NOMO-1 treated with DMSO at 0.1 percent for 48 hours (cell line): ENCODE measurements around the gene NTNG1.

ENCODE experiments used
- DNase-seq: peaks from one replicate; lab custom pipeline; 2025; ENCODE audit not compliant: unreplicated experiment; lab: John Stamatoyannopoulos, UW

NTNG1 gene

GRCh38 chr1:107487506-107487905, 346.7 kb downstream of the NTNG1 start:
- no peak for DNase-seq

DNA sequence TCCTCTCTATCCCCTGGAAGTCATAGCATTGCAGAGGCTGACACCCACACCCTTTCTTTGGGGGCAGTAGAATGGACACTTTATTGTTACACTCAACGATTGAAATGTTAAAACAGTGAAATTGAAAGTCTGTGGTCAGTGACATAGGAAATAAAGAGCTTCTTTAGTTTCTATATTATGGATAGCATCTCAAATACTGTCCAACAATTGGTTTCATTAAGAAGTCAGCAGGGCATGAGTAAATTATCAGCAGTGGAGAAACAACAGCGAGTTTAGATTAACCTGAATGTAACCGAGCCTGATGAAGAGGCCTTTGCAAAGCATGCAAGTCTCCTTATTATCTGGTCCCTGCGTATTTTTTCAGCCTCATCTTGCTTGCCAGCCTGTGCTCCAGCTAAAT, 350.7 kb downstream of the NTNG1 start:
- no peak for DNase-seq

DNA sequence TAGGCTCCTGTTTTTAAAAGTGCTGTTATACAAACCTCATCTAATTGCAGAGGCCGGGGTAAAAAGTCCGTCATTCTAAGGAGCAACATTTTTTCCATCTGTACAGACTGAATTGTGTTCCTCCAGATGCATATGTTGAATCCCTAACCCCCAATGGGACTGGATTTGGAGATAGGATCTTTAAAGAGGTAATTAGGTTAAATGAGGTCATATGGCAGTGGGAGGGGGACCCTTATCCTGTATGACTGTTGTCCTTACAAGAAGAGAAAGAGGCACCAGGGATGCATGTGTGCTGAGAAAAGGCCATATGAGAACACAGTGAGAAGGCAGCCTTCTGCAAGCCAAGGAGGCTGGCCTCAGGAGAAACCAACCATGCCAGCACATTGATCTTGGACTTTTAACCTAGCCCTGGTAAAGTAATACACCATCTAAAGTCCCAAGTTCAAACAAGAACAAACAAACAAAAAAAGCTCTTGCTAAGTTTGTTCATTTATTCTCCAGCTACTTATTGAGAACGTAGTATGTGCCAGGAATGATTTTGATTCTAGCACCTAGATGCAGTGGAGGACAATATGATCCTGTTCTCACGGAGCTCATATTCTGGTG, 352.4 kb downstream of the NTNG1 start:
- DNase-seq: no peak

DNA sequence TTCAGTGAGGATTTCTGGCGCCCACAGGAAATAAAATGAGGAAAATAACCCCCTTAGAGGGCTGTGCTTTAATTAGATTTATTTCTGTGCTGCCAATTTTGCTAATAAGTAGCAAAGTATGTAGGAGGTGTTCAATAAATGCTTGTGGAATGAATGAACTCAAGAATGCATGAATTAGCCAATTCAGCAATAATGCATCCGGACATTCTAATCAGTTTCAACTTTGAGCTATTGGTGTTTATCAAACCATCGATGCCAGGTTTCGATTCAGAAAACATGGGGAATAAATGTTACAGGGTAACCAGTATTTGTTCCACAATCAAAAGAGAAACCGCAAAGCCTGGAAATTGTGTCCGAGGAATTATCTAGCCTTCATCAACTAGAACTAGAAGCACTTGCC, 353.2 kb downstream of the NTNG1 start:
- no peak for DNase-seq

DNA sequence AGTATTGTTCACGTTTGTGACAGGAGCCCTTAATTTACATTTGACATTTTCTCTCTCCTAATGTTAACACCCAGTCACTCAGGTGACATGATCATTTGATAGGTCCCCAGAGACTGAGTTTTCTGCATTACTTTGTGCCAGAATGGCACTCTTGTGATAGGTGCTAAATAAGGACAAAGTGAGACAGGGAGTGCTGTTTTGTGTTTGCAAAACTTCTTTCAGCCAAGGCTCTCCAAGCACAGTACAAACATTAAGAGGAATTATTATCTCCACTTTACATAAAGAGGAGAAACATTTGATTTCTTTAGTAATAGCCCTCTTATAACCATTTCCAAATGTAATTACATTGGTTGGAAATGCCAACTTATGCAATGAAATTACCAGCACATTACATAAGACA, 355.2 kb downstream of the NTNG1 start:
- no peak for DNase-seq

DNA sequence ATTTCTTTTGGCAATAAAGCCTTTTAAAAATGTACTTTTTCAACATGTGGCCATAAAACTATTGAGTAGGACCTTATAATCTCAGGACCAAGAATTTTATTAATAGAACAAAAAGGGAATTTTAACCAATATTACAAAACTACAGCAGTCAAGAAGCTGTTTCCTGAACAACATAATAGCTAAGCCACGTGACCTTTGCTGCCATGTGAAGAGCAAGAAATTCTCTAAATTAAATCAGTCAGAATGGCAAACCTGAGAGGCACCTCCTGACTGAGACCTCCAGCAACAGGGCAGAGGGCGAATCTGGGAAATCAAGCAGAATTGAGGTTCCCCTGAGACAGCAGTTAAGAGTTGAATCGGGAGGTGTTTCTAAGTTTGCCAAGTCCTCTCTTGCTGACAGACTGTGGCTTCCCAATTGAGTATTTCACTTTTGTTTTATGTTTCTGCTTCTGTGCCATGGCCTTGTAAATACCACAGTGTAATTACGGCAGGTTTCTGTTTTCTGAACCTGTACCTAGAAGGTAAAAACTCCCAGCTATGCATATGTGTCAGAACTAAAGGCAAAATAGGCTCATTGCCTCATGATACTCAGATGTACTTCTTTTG, 358.4 kb downstream of the NTNG1 start:
- DNase-seq: no peak

DNA sequence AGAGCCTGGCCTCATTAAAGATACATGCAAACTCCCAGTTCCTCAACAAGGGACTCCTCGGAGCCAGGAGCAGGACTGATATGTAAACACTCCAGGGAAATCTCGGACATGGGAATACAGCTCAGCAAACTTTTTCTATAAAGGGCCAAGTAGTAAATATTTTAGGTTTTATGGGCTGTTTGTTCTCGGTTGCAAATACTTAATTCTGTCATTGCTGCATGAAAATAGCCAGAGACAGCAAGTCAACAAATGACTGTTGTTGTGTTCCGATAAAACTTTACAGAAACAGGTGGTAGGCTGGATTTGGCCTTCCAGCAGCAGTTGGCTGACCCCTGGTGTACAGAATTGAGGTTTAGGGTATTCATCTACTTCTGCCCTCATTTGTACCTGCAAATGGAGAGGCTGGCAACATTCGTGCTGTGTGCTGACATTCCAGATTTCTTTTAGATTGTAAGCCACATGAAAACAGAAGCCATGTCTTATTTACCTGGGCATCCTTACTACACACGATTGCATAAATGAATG, 360.3 kb downstream of the NTNG1 start:
- no peak for DNase-seq

DNA sequence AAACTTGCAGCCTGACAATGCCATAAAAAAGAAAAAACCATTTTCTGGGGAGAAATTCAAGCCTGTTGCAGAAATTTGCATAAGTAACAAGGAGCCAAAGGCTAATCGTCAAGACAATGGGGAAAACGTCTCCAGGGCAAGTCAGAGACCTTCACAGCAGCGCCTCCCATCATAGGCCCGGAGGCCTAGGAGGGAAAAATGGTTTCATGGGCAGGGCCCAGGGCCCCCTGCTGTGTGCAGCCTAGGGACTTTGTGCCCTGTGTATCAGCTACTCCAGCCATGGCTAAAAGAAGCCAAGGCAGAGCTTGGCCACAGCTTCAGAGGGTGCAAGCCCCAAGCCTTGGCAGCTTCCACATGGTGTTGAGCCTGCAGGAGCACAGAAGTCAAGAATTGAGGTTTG, 369.5 kb downstream of the NTNG1 start:
- no peak for DNase-seq

GRCh38 chr1:107512836-107513235, 372.0 kb downstream of the NTNG1 start:
- no peak for DNase-seq

DNA sequence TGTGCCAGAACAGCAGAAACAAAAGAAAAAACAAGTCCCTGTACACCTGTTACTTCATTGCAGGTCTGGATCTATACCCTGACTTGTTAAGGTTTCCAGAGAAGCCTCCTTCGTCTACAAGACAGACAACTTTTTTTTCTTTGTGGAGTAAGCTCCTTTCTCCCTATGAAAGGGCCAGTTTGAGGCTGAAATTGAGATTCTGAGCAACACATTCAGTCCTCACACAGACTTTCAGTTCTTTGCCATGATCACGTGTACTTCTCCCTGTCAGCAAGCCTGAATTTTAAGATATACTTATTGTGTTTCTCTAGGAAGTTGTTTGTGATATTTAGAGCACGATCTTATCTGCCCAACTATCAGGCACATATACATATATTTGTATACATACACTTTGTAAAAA, 374.0 kb downstream of the NTNG1 start:
- DNase-seq: no peak

DNA sequence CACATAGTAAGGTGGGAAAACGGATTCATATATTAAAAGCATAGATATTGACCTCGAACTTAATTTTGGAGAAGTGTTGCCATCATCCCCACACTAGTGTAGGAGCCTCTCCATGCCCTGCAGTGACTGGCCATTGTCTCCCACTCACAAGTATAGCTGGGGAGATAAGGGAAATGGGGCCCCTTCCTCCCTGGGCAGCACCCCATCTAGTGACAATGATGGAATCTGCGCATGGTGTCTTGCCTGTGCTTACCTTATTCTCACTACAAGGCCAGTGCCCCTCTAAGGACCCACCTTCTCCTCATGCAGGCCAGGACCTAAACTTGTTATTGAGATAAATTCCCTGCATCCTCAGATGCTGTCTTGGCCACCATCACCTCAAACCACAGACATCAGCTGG, 374.9 kb downstream of the NTNG1 start:
- no peak for DNase-seq

DNA sequence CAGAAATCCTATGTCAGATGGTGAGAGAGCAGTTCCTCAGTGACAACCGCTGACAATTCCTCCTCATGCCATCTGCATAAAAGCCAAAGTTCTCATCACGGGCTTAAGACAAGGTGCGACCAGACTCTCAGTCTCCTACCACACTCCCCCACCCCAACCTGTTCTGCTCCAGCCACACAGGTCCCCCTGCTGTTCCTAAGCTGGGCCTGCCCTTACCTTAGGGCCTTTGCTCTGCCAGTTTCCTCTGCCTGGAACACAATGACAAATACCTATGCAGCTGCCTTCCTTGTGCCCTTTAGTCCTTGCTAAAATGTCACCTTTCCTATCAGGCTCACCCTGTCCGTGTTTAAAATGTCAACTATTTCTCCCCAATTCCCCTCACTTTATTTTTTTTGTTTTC, 382.2 kb downstream of the NTNG1 start:
- no peak for DNase-seq

- DNase-seq: no peak
These were observed 382.9 kb downstream of the NTNG1 start for GRCh38 chr1:107523736-107524135.

DNA sequence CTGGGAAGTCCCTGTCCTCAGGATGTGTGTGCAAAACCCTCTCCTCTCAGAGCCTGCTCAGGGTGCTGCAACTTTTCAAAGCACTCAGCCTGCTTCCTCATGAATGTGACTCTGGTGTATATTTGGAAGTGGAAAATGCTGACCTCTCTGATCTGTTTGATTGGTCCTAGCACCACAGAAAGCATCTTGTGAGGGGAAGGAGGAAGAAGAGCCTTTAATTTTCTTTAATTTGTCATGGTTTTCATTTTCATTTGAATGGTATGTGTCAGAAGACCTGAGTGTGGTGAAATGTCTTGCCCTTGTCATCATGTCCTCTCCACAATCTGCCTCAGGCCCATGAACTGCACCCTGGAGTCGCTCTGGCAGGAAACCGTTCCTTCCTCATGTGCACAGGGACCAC, 383.5 kb downstream of the NTNG1 start:
- DNase-seq: no peak

- DNase-seq: peak; percentile 14
These were observed 384.3 kb downstream of the NTNG1 start for GRCh38 chr1:107525145-107525544.

DNA sequence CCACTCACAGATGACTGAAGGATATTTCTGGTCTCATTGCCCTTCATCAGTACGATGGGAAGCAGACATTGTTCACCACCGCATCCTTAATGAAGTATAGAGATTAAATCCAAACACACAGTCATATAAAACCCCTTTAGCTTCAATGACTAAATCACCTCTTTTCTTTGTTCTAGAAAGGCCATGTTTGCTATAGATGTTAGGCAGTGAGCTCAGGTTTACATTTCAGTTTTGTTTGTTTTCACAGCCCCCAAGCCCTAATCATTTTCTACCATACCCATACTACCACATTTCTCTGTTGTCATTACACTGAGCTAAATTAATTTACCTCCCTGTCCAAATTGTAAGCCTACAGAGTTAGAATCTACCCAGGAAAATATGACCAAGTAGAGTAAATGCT, 385.1 kb downstream of the NTNG1 start:
- no peak for DNase-seq

- no peak for DNase-seq
These were observed 385.8 kb downstream of the NTNG1 start for GRCh38 chr1:107526524-107527198.

DNA sequence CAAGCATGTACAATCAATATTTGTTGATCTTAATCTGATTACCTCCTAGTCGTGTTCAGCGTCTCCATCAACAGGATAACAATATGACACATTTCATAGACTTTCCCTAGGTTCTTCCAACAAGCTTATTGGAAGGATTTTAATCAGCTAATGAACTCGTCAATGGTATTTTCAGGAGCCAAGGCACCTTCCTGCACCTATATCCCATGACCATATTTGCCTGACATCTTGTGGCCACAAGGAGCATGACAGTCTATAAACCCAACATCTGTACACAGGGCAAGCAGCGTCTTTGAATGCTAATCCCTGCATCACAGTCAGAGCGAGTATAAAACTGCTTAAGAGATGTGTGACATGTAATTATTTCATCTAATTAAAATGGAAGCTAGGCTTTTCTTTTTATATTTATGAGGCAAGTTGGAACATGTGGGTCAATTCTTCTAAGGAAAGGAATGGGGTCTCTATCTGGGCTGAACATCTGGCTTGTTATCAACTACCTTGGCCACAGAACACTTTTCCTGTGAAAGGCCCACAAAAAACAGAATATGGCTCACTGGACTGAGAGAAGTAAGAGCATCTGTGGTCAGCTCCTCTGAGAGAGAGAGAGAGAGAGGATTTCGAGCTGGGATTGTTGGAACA, 388.8 kb downstream of the NTNG1 start:
- DNase-seq: peak; percentile 39

GRCh38 chr1:107530543-107530942, 389.7 kb downstream of the NTNG1 start:
- no peak for DNase-seq

DNA sequence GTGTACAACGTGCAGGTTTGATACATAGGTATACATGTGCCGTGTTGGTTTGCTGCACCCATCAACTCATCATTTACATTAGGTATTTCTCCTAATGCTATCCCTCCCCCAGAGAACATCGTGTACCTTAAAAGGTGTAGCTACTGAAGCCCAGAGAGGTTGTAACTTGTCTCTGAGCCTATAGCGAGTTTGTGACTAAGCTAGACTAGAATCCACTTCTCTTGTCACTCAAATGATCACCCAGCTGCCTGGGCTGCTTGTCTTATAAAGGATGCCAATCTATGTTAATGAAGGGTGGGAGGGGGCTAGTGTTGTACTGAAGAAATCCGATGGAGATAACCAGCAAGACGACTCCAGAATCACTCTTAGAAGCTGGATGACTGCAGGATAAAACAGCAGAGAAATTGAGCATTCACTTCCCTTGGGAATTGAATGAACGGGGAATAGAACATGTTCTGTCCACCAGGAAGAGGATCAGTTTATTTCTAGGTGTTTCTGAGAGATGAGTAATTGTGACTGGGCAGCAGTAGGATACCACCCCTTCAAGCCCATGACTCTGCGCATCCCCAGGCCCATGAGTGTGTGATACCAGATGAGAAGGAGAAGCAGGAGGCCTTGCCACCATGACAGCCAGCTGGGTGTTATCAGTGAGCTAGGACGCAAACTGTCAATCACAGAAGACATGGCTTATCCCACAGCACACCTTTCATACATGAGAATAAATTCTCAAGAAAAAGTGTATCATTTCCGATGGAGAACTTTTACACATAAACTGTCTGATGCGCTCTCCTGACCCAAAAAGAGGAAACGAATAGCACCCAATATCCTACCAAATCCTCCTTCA, 390.4 kb downstream of the NTNG1 start:
- DNase-seq: no peak

DNA sequence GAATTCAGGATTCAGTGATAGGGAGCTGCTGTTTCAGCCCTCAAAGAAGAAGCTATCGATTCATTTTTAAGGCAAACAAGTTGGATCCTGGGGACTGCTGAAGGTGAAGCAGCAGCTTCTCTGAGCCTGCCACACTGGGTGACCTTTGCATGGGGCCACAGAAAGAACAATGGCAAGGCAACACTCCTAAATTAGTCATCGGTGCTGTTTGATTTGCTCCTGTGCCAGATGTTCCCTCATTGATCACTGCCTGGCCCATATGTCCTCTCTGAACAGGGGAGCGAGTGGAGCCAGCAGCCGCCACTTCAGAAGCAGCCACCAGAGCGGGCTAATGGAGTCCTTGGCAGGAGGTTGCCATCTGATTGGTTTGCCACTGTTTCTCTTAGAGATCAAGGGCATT, 391.5 kb downstream of the NTNG1 start:
- no peak for DNase-seq
